HCT116 (cell line): ENCODE data around the gene SNTB2. TPM values are rescaled to one million over a fixed set of nuclear protein-coding genes. Genes with fewer than 3 reads are reported as not detected.

Experiments
- ATAC-seq: fragments of 200-7000 bp; cut with Tn5 transposase; 2 replicates; pipeline ENCODE4 v1.9.1; 2020; ENCODE audit warnings: mild to moderate bottlenecking, moderate library complexity
- Bru-seq: library from RNA; stranded (reverse); fragments of 400-500 nt; gene quantifications from one replicate; lab custom pipeline; 2021; lab: Mats Ljungman, UMichigan
- BruChase-seq, 2 experiments: library from RNA; stranded (reverse); fragments of 400-500 nt; gene quantifications; one replicate each; lab custom pipeline; 2021; lab: Mats Ljungman, UMichigan
- BruUV-seq: library from RNA; stranded (reverse); fragments of 400-500 nt; replicated peaks from 2 replicates; lab custom pipeline; 2021; lab: Mats Ljungman, UMichigan
- CTCF ChIA-PET: fragments of 300-600 bp; sonication (Branson Sonifier 250); formaldehyde crosslinking; loops from one replicate; lab custom pipeline; 2021; ENCODE audit warnings: antibody characterized with exemption; lab: Charles Lee
- POLR2A ChIA-PET: fragments of 300-600, 350-600 bp; sonication (Branson Sonifier 250); formaldehyde crosslinking; loops from one replicate; lab custom pipeline; 2021; ENCODE audit warnings: antibody characterized with exemption; lab: Charles Lee
- RAD21 ChIA-PET, 2 experiments: fragments of 300-600 bp; sonication (Branson Sonifier 250); formaldehyde crosslinking; loops; one replicate each; lab custom pipeline; 2023; ENCODE audit warnings: low total read pairs in 2 of 2; ENCODE audit not compliant: uncharacterized antibody in 2 of 2, unreplicated experiment in 2 of 2, low non-redundant PET in 1 of 2; lab: Charles Lee
- DNase-seq: peaks from one replicate; pipeline ENCODE4 v3.0.0-alpha.2; 2010; ENCODE audit warnings: low read depth, low spot score
- H2AFZ ChIP-seq: fragments of 200-600 bp; shearing (Covaris generic), sonication (generic); 2 replicates; pipeline ENCODE4 v1.6.1; 2017; ENCODE audit warnings: low read depth, mixed run types, mixed read lengths, antibody characterized with exemption, low read length; ENCODE audit not compliant: poor library complexity, severe bottlenecking
- H3K27ac ChIP-seq: 2 replicates; pipeline ENCODE4 v1.5.1; 2012; ENCODE audit warnings: low read depth, low read length
- H3K27me3 ChIP-seq: fragments of 200-600 bp; sonication (generic); 2 replicates; pipeline ENCODE4 v1.6.1; 2016; ENCODE audit warnings: mixed run types, low read length, mixed read lengths; ENCODE audit not compliant: insufficient read depth
- H3K36me3 ChIP-seq, 2 experiments: fragments of 200-500 bp in 1 of 2; fragments of 200-600 bp in 1 of 2; sonication (Bioruptor generic) in 1 of 2; sonication (generic) in 1 of 2; 2 replicates each; pipeline versions ENCODE4 v1.5.1 to v1.6.1; 2014 to 2016; ENCODE audit warnings: low read length in 2 of 2, inconsistent platforms in 1 of 2, mixed read lengths in 1 of 2, mixed run types in 1 of 2; ENCODE audit not compliant: insufficient read depth in 2 of 2, control insufficient read depth in 1 of 2
- H3K4me1 ChIP-seq, 2 experiments: fragments of 200-600 bp in 1 of 2; sonication (generic) in 1 of 2; 2 replicates each; pipeline versions ENCODE4 v1.5.1 to v1.6.1; 2012 to 2017; ENCODE audit warnings: low read length in 2 of 2, inconsistent platforms in 1 of 2, mild to moderate bottlenecking in 1 of 2, mixed read lengths in 1 of 2, mixed run types in 1 of 2, moderate library complexity in 1 of 2; ENCODE audit not compliant: insufficient read depth in 2 of 2, control insufficient read depth in 1 of 2
- H3K4me2 ChIP-seq: fragments of 200-600 bp; sonication (generic); 2 replicates; pipeline ENCODE4 v1.6.1; 2017; ENCODE audit warnings: mixed run types, low read length, mixed read lengths
- H3K4me3 ChIP-seq, 2 experiments: fragments of 200-600 bp in 1 of 2; sonication (generic) in 1 of 2; replicated peaks in 1 of 2; 2 replicates each; pipeline ENCODE4 v1.5.1; 2011 to 2016; ENCODE audit warnings: low read length in 2 of 2, control low read depth in 1 of 2, low read depth in 1 of 2, mild to moderate bottlenecking in 1 of 2, mixed read lengths in 1 of 2, mixed run types in 1 of 2
- H3K79me2 ChIP-seq: fragments of 200-600 bp; sonication (generic); 2 replicates; pipeline ENCODE4 v1.6.1; 2017; ENCODE audit warnings: mild to moderate bottlenecking, mixed run types, low read length, moderate library complexity, mixed read lengths; ENCODE audit not compliant: insufficient read depth
- H3K9ac ChIP-seq: fragments of 200-600 bp; sonication (generic); 2 replicates; pipeline ENCODE4 v1.6.1; 2016; ENCODE audit warnings: low read length, mixed read lengths
- H3K9me2 ChIP-seq: fragments of 200-600 bp; sonication (generic), shearing (Covaris generic); 2 replicates; pipeline ENCODE4 v1.6.1; 2017; ENCODE audit warnings: mixed run types, mild to moderate bottlenecking, moderate library complexity; ENCODE audit not compliant: insufficient read depth
- H3K9me3 ChIP-seq, 2 experiments: fragments of 200-500 bp in 1 of 2; fragments of 200-600 bp in 1 of 2; sonication (Bioruptor generic) in 1 of 2; sonication (generic) in 1 of 2; 2 replicates each; pipeline ENCODE4 v1.6.1; 2014 to 2017; ENCODE audit warnings: low read length in 2 of 2, mixed read lengths in 2 of 2, inconsistent platforms in 1 of 2, low read depth in 1 of 2, mild to moderate bottlenecking in 1 of 2, mixed run types in 1 of 2, moderate library complexity in 1 of 2; ENCODE audit not compliant: control insufficient read depth in 1 of 2, insufficient read depth in 1 of 2
- H4K20me1 ChIP-seq: fragments of 200-600 bp; sonication (generic), shearing (Covaris generic); 2 replicates; pipeline ENCODE4 v1.6.1; 2017; ENCODE audit warnings: mixed run types, mild to moderate bottlenecking, moderate library complexity; ENCODE audit not compliant: insufficient read depth
- ATF3 ChIP-seq: IDR thresholded peaks from 2 replicates; pipeline ENCODE4 v1.6.1; 2012
- CBX3 ChIP-seq: IDR thresholded peaks from 2 replicates; pipeline ENCODE4 v1.6.1; 2012; ENCODE audit warnings: low read depth
- CEBPB ChIP-seq: IDR thresholded peaks from 2 replicates; pipeline ENCODE4 v1.6.1; 2012; ENCODE audit warnings: low read depth
- CTCF ChIP-seq, 3 experiments: fragments of 200-600 bp in 1 of 3; sonication (generic) in 1 of 3; IDR thresholded peaks in 2 of 3; conservative IDR thresholded peaks in 1 of 3; 2 replicates each; pipeline ENCODE4 v1.5.1; 2012 to 2017; ENCODE audit warnings: low read depth in 2 of 3, low read length in 2 of 3, antibody characterized with exemption in 1 of 3, borderline replicate concordance in 1 of 3, control low read depth in 1 of 3, mild to moderate bottlenecking in 1 of 3, mixed read lengths in 1 of 3, mixed run types in 1 of 3, moderate library complexity in 1 of 3; ENCODE audit not compliant: insufficient read depth in 1 of 3
- EGR1 ChIP-seq: IDR thresholded peaks from 2 replicates; pipeline ENCODE4 v1.6.1; 2012; ENCODE audit warnings: low read depth
- ELF1 ChIP-seq: IDR thresholded peaks from 2 replicates; pipeline ENCODE4 v1.6.1; 2012; ENCODE audit warnings: low read depth, borderline replicate concordance
- EZH2 ChIP-seq: fragments of 200-600 bp; sonication (generic); IDR thresholded peaks from 2 replicates; pipeline ENCODE4 v1.6.1; 2017; ENCODE audit warnings: antibody characterized with exemption, mixed run types
- EZH2phosphoT487 ChIP-seq: fragments of 200-600 bp; IDR thresholded peaks from 2 replicates; pipeline ENCODE4 v1.6.1; 2018; ENCODE audit warnings: antibody characterized with exemption, borderline replicate concordance
- FOSL1 ChIP-seq: IDR thresholded peaks from 2 replicates; pipeline ENCODE4 v1.6.1; 2012; ENCODE audit warnings: low read depth
- JUND ChIP-seq: IDR thresholded peaks from 2 replicates; pipeline ENCODE4 v1.6.1; 2012
- MAX ChIP-seq: IDR thresholded peaks from 2 replicates; pipeline ENCODE4 v1.6.1; 2012
- POLR2A ChIP-seq: IDR thresholded peaks from 2 replicates; pipeline ENCODE4 v1.7.0; 2011; ENCODE audit warnings: borderline replicate concordance; ENCODE audit not compliant: insufficient read depth, insufficient read length; ENCODE audit errors: extremely low read depth
- POLR2AphosphoS5 ChIP-seq: IDR thresholded peaks from 2 replicates; pipeline ENCODE4 v1.6.1; 2011; ENCODE audit warnings: mild to moderate bottlenecking, low read depth, low read length, moderate library complexity
- RAD21 ChIP-seq: IDR thresholded peaks from 2 replicates; pipeline ENCODE4 v1.6.1; 2012; ENCODE audit warnings: low read depth, mild to moderate bottlenecking
- REST ChIP-seq: IDR thresholded peaks from 2 replicates; pipeline ENCODE4 v1.6.1; 2012; ENCODE audit warnings: low read depth
- SIN3A ChIP-seq: IDR thresholded peaks from 2 replicates; pipeline ENCODE4 v1.6.1; 2012; ENCODE audit warnings: low read depth
- SP1 ChIP-seq: IDR thresholded peaks from 2 replicates; pipeline ENCODE4 v1.6.1; 2012; ENCODE audit warnings: low read depth
- SRF ChIP-seq: IDR thresholded peaks from 2 replicates; pipeline ENCODE4 v1.6.1; 2012; ENCODE audit warnings: low read depth
- TCF7L2 ChIP-seq: IDR thresholded peaks from 2 replicates; pipeline ENCODE4 v1.7.0; 2011; ENCODE audit warnings: borderline replicate concordance, inconsistent platforms; ENCODE audit not compliant: insufficient read depth, insufficient read length; ENCODE audit errors: extremely low read depth
- ZFX ChIP-seq: fragments of 450-650 bp; IDR thresholded peaks from 2 replicates; pipeline ENCODE4 v1.6.1; 2017
- ZNF274 ChIP-seq: fragments of 200-500 bp; sonication (Bioruptor generic); IDR thresholded peaks from 2 replicates; pipeline ENCODE4 v1.6.1; 2014; ENCODE audit warnings: mild to moderate bottlenecking, low read depth, low read length, inconsistent platforms
- intact Hi-C: fragments of 100-400 bp; cut with micrococcal nuclease; formaldehyde crosslinking; loops from 2 replicates; pipeline ENCODE4 v1.10.0; 2022
- long read RNA-seq: library from polyadenylated mRNA; unstranded; transcript quantifications from one replicate; pipeline ENCODE4 v2.0.0, GENCODE V29; 2021; ENCODE audit not compliant: unreplicated experiment
- polyA plus RNA-seq: library from polyadenylated mRNA; unstranded; fragments of >200 nt; gene quantifications from 2 replicates; pipeline ENCODE4 v1.2.1, GENCODE V29; 2012; ENCODE audit warnings: missing spikeins
- total RNA-seq: library from RNA; stranded (reverse); gene quantifications from one replicate; pipeline ENCODE4 v1.2.1, GENCODE V29; 2021; ENCODE audit not compliant: unreplicated experiment

The SNTB2 gene
- 38.1 TPM for total RNA-seq
- 8.0 and 10.6 TPM in 2 replicates for polyA plus RNA-seq
- percentile 63 among the genes with signal in this experiment for Bru-seq, nascent RNA
- percentile 79 among the genes with signal in this experiment for BruChase-seq, experiment 1, labeled RNA remaining after a 6-hour chase
- percentile 72 among the genes with signal in this experiment for BruChase-seq, experiment 2, labeled RNA remaining after a 2-hour chase
- long read RNA-seq, full-length matches to known transcripts = 34 of 46 reads
- long read RNA-seq, partial matches to known transcripts = 3 of 46 reads
- long read RNA-seq, other reads (novel, unspliced or antisense) = 9 of 46 reads

- RAD21 ChIA-PET = no interaction called here
- peak within 1 kb of the TSS; percentile 65 for H2AFZ ChIP-seq
- no peaks in the 10 kb centered on the region for H3K27me3 ChIP-seq
- peak; percentile 70 for DNase-seq
- CTCF ChIA-PET = no interaction called here
- BruUV-seq = no TSS peak
- H3K4me2 ChIP-seq = peak within 1 kb of the TSS; percentile 94
- peak; percentile 95 for ATAC-seq
- POLR2A ChIA-PET = no interaction called here
- no peaks in the 10 kb centered on the region for H3K9me2 ChIP-seq
- no peaks in the 10 kb centered on the region for H4K20me1 ChIP-seq
- peak within 1 kb of the TSS; percentile 71 to 76 for H3K4me3 ChIP-seq
- H3K79me2 ChIP-seq = peaks cover 35% of the 10 kb centered on the region
- peaks cover 23 to 41% of the 10 kb centered on the region in 2 experiments for H3K4me1 ChIP-seq
- peak within 1 kb of the TSS; percentile 82 for H3K27ac ChIP-seq
- peak within 1 kb of the TSS; percentile 74 for H3K9ac ChIP-seq
- no peaks in the 10 kb centered on the region for H3K9me3 ChIP-seq
- H3K36me3 ChIP-seq = no peaks in the 10 kb centered on the region
- intact Hi-C loops = no loop called here
- TF ChIP-seq EZH2 = no peak
- TF ChIP-seq CTCF (IDR thresholded peaks at IDR 0.05 in 2 of 3, conservative IDR thresholded peaks at IDR 0.05 in 1 of 3; ENCODE audit: borderline replicate concordance in 1 of 3, insufficient read depth in 1 of 3, low read depth in 2 of 3, low read length in 2 of 3) = no peak
- TF ChIP-seq SIN3A = peak; percentile 62
- TF ChIP-seq SP1 = peak; percentile 72
- no peak for TF ChIP-seq RAD21
- no peak for TF ChIP-seq ZNF274
- TF ChIP-seq POLR2AphosphoS5 = peak; percentile 88
- TF ChIP-seq MAX = peak; percentile 52; the same call in 1 of the 2 replicates
- TF ChIP-seq ELF1 = peak; percentile 81
- no peak; the same call in 1 of the 2 replicates for TF ChIP-seq ZFX
- TF ChIP-seq SRF = no peak
- TF ChIP-seq TCF7L2 = no peak
- peak; percentile 90 for TF ChIP-seq EGR1
- no peak for TF ChIP-seq JUND
- no peak; the same call in 1 of the 2 replicates for TF ChIP-seq FOSL1
- no peak for TF ChIP-seq ATF3
- TF ChIP-seq CBX3 = no peak; the same call in 1 of the 2 replicates
- TF ChIP-seq REST = no peak
- no peak for TF ChIP-seq EZH2phosphoT487
- no peak for TF ChIP-seq CEBPB
- TF ChIP-seq POLR2A = peak; percentile 89
Observed at GRCh38 chr16:69186642-69187445, at the start of gene SNTB2. SNTB2 (plus strand) TSS chr16:69187164; CDS start chr16:69187167, 3 bp downstream.
